ENCODE results near the gene SLC25A29. TPM values are rescaled to one million over a fixed set of nuclear protein-coding genes. Genes with fewer than 3 reads are reported as not detected.

Gene SLC25A29
- total RNA-seq, 2 experiments from 2014 or later: 14.9 to 15.7 TPM

- DNase-seq: peak; percentile 76
- H3K36me3 Mint-ChIP-seq: peaks cover 26% of the 10 kb centered on the region
- no peaks in the 10 kb centered on the region for H3K27me3 Mint-ChIP-seq
- intact Hi-C loops (cut with micrococcal nuclease): loop anchor here (2.0 kb wide), 2 partner anchors 13 to 21 kb away; no protein-coding TSS in a partner anchor
- H3K4me1 Mint-ChIP-seq (ENCODE audit: low read depth): peaks cover 84% of the 10 kb centered on the region
- CTCF ChIA-PET: interaction anchor here (1.1 to 7.4 kb wide), 7 partner anchors 12 to 153 kb away, joined by 3 to 46 read pairs (median 5); no protein-coding TSS in a partner anchor
- no peaks in the 10 kb centered on the region for H3K9me3 Mint-ChIP-seq
- POLR2A ChIA-PET: interaction anchor here (0.6 to 2.5 kb wide), 5 partner anchors 12 to 114 kb away, joined by 3 to 6 read pairs (median 4); a partner anchor contains a TSS
- no peak overlapping the region for H3K4me3 Mint-ChIP-seq
- peak overlapping the region; percentile 77 for H3K27ac Mint-ChIP-seq
Observed at GRCh38 chr14:100261621-100262020, 44.6 kb downstream of the SLC25A29 start.

GRCh38 chr14:100256339-100256895 is 49.8 kb downstream of the SLC25A29 start:
- intact Hi-C loops (cut with micrococcal nuclease): loop anchor here (1.0 kb wide), 1 partner anchor 9 kb away; no protein-coding TSS in a partner anchor
- Mint-ChIP-seq H3K4me1 (ENCODE audit: low read depth) (peaks cover 82% of the 10 kb centered on the region), H3K9me3 (no peaks in the 10 kb centered on the region), H3K27ac (no peak overlapping the region), H3K4me3 (no peak overlapping the region), H3K27me3 (no peaks in the 10 kb centered on the region), H3K36me3 (no peaks in the 10 kb centered on the region)
- CTCF ChIA-PET: interaction anchor here (0.5 to 1.5 kb wide), 3 partner anchors 10 to 1450 kb away, joined by 3 to 4 read pairs (median 3); no protein-coding TSS in a partner anchor
- POLR2A ChIA-PET: no interaction called here
- DNase-seq: no peak

GRCh38 chr14:100252684-100253083 is 53.6 kb downstream of the SLC25A29 start:
- Mint-ChIP-seq H3K4me1 (ENCODE audit: low read depth) (peaks cover 68% of the 10 kb centered on the region), H3K9me3 (no peaks in the 10 kb centered on the region), H3K4me3 (no peak overlapping the region), H3K36me3 (peaks cover under 1% of the 10 kb centered on the region), H3K27me3 (no peaks in the 10 kb centered on the region), H3K27ac (no peak overlapping the region)
- ChIA-PET POLR2A (no interaction called here), CTCF (interaction anchor here (2.4 kb wide), 1 partner anchor 12 kb away, joined by 10 read pairs; no protein-coding TSS in a partner anchor)
- intact Hi-C loops (cut with micrococcal nuclease): no loop called here
- DNase-seq: no peak

GRCh38 chr14:100250732-100251465 is 55.3 kb downstream of the SLC25A29 start:
- peaks cover 4% of the 10 kb centered on the region for H3K36me3 Mint-ChIP-seq
- intact Hi-C loops (cut with micrococcal nuclease): no loop called here

GRCh38 chr14:100246809-100247428 is 59.3 kb downstream of the SLC25A29 start:
- Mint-ChIP-seq H3K27me3 (no peaks in the 10 kb centered on the region), H3K27ac (peak overlapping the region; percentile 30), H3K9me3 (no peaks in the 10 kb centered on the region), H3K36me3 (peaks cover 14% of the 10 kb centered on the region), H3K4me3 (no peak overlapping the region), H3K4me1 (ENCODE audit: low read depth) (peaks cover 69% of the 10 kb centered on the region)
- CTCF ChIA-PET: interaction anchor here (0.7 to 2.1 kb wide), 7 partner anchors 9 to 160 kb away, joined by 3 to 13 read pairs (median 4); no protein-coding TSS in a partner anchor
- POLR2A ChIA-PET: no interaction called here
- no peak for DNase-seq
- intact Hi-C loops (cut with micrococcal nuclease): loop anchor here (1.0 kb wide), 1 partner anchor 9 kb away; no protein-coding TSS in a partner anchor

More at GRCh38 chr14:100250732-100251465, 55.3 kb downstream of the SLC25A29 start:
- Mint-ChIP-seq H3K9me3 (no peaks in the 10 kb centered on the region), H3K27ac (no peak overlapping the region), H3K4me3 (no peak overlapping the region), H3K27me3 (no peaks in the 10 kb centered on the region), H3K4me1 (ENCODE audit: low read depth) (peaks cover 68% of the 10 kb centered on the region)
- POLR2A ChIA-PET: interaction anchor here (0.6 kb wide), 1 partner anchor 58 kb away, joined by 3 read pairs; no protein-coding TSS in a partner anchor
- CTCF ChIA-PET: interaction anchor here (0.6 kb wide), 1 partner anchor 599 kb away, joined by 4 read pairs; no protein-coding TSS in a partner anchor
- no peak for DNase-seq

GRCh38 chr14:100243020-100243419 is 63.2 kb downstream of the SLC25A29 start:
- Mint-ChIP-seq H3K9me3 (no peaks in the 10 kb centered on the region), H3K4me1 (ENCODE audit: low read depth) (peaks cover 58% of the 10 kb centered on the region), H3K4me3 (peak overlapping the region; percentile 48), H3K27me3 (peaks cover 2% of the 10 kb centered on the region), H3K36me3 (peaks cover 28% of the 10 kb centered on the region), H3K27ac (peak overlapping the region; percentile 33)
- intact Hi-C loops (cut with micrococcal nuclease): loop anchor here (5.0 kb wide), 1 partner anchor 34 kb away; no protein-coding TSS in a partner anchor
- ChIA-PET CTCF (interaction anchor here (0.7 to 3.7 kb wide), 4 partner anchors 11 to 140 kb away, joined by 3 to 19 read pairs (median 3); no protein-coding TSS in a partner anchor), POLR2A (interaction anchor here (1.0 to 3.4 kb wide), 2 partner anchors 21 to 132 kb away, joined by 3 to 13 read pairs; a partner anchor contains a TSS)
- DNase-seq: no peak

GRCh38 chr14:100241279-100241678 is 65.0 kb downstream of the SLC25A29 start:
- H3K9me3 Mint-ChIP-seq: no peaks in the 10 kb centered on the region
- POLR2A ChIA-PET: interaction anchor here (0.6 to 3.4 kb wide), 7 partner anchors 14 to 161 kb away, joined by 3 to 13 read pairs (median 4); a partner anchor contains a TSS
- no peak for DNase-seq
- H3K27me3 Mint-ChIP-seq: peaks cover 2% of the 10 kb centered on the region
- CTCF ChIA-PET: interaction anchor here (0.8 to 3.7 kb wide), 20 partner anchors 12 to 258 kb away, joined by 3 to 22 read pairs (median 6); partner anchors contain the start of gene EVL
- peaks cover 34% of the 10 kb centered on the region for H3K36me3 Mint-ChIP-seq
- intact Hi-C loops (cut with micrococcal nuclease): loop anchor here (2.0 to 5.0 kb wide), 3 partner anchors 20 to 174 kb away; no protein-coding TSS in a partner anchor
- H3K4me1 Mint-ChIP-seq (ENCODE audit: low read depth): peaks cover 55% of the 10 kb centered on the region
- peak overlapping the region; percentile 81 for H3K4me3 Mint-ChIP-seq
- H3K27ac Mint-ChIP-seq: peak overlapping the region; percentile 89

Small RNA genes lying within 50 kb of the gene (microRNA-seq; reads per million reads assigned to microRNA genes)
- 27.9 reads per million, percentile 48 among the genes with 10 or more reads in this experiment for gene MIR345 (ENCODE audit: borderline microRNAs expressed, borderline number of aligned reads, borderline replicate concordance)
- gene MIR6764 (ENCODE audit: borderline microRNAs expressed, borderline number of aligned reads, borderline replicate concordance): not detected

Other genes with a start within 250 kb of the SLC25A29 start
- gene EVL, start 241.0 kb downstream of the SLC25A29 start, total RNA-seq: 100 to 1,000 TPM; 174 to 180 TPM
- 1 to 10 TPM; 1.1 to 1.3 TPM for gene DEGS2, start 146.8 kb downstream of the SLC25A29 start, total RNA-seq
- gene YY1, start 67.3 kb downstream of the SLC25A29 start, total RNA-seq: 10 to 100 TPM; 88.6 to 98.2 TPM
- gene SLC25A47, start 16.9 kb upstream of the SLC25A29 start, total RNA-seq: not detected
- gene WDR25, start 70.0 kb upstream of the SLC25A29 start, total RNA-seq: 1 to 10 TPM; 6.6 to 7.5 TPM

All from activated CD4-positive, alpha-beta memory T cell treated with anti-CD3 and anti-CD28 coated beads for 36 hours (primary cell).